Testis (tissue), 2 donors: Measurements from ENCODE around the gene ANKHD1.

Experiments
- CTCF ChIP-seq, 3 experiments: fragments of 450-650 bp in 2 of 3; fragments of 200-600 bp in 1 of 3; sonication (generic) in 1 of 3; IDR thresholded peaks; one replicate each; pipeline ENCODE4 v1.5.1; 2016 to 2019; ENCODE audit warnings: antibody characterized with exemption in 3 of 3, mild to moderate bottlenecking in 2 of 3, moderate library complexity in 1 of 3
- POLR2A ChIP-seq: fragments of 450-650 bp; IDR thresholded peaks from one replicate; pipeline ENCODE4 v1.6.1; 2017; ENCODE audit warnings: antibody characterized with exemption, mild to moderate bottlenecking, moderate library complexity

GRCh38 chr5:140567136-140567818 is 165.6 kb downstream of the ANKHD1 start:
- TF ChIP-seq CTCF (IDR thresholded peaks at IDR 0.05), result no peak
- no peak for TF ChIP-seq POLR2A
